Left cardiac atrium (tissue), 4 donors: ENCODE measurements around the gene TMEM128. TPM values are rescaled to one million over a fixed set of nuclear protein-coding genes. Genes with fewer than 3 reads are reported as not detected.
"Not testable (repeated sequence)": the region's sequence is repeated elsewhere in the genome, so short reads cannot be mapped to it uniquely, and the experiment has no call there.

Experiments
- ATAC-seq, 2 donors: fragments of 200-7000 bp; cut with Tn5 transposase; one replicate each; pipeline ENCODE4 v1.9.1; 2020; ENCODE audit warnings: mild to moderate bottlenecking in 2 of 2, moderate library complexity in 2 of 2
- DNase-seq: peaks from one replicate; pipeline ENCODE4 v3.0.0-alpha.2; 2020
- intact Hi-C, 2 donors: fragments of 100-400 bp; cut with DNase I; formaldehyde crosslinking; loops; one replicate each; pipeline versions ENCODE4 v1.14.1 to v1.15.1; 2022 to 2023
- total RNA-seq, 2 donors: library from RNA; stranded (reverse); fragmentation: NEBNext Ultra II Directional; extraction: Animal tissue kit (Norgen Biotek cat#: 25700); gene quantifications; one replicate each; pipeline ENCODE4 v1.2.1, GENCODE V29; 2021
- donor health status: DM: no; HTN: yes; CAD: no.
- donor health status: DM: no; HTN: yes; CAD: no; lungs with severe emphysema.
- donor health status: DM: yes; HTN: yes; CAD: no.
- donor health status: Dilated cardiomyopathy.

TMEM128 gene
- total RNA-seq, 2 donors from 2014 or later, result 13.5 to 14.8 TPM

- intact Hi-C loops, result no loop called here
- ATAC-seq (no peak), DNase-seq (no peak)
Observed at GRCh38 chr4:4206204-4206603, 41.8 kb downstream of the TMEM128 start.

- intact Hi-C loops, result no loop called here
- ATAC-seq (no peak), DNase-seq (no peak)
Observed at GRCh38 chr4:4204401-4204745, 43.6 kb downstream of the TMEM128 start.

DNA sequence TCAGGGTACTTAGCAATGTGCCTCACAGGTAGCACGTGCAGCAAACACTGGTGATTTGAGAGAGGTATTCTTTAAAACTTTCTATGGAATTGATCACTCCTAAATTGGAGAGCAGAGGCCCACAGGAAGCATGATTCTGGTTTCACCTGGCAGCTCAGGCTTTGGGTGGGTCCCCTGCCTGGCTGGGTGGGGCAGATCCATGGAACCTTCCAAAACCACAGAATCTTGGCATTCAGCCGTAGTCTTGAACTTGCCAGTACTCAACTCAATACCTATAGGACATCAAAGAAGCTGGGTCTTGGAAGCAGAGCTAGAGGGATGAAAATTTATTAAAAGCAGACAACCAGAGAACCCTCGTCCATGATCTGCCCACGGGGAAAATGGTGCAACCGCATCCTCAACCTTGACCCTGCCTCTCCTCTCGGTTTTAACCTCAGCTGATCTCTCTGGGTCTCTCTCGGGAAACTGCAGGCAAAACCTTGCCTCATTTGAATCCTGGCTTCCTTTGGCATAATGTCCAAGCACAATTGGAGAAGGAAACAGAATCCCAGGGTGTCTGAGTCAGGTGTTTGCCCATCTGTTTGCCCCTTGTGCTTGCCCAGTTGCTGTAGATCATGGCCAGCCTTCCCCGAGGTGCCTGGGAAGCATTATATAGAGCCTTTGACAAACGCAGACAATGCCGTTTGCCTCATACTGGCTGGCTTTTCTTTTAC is 44.2 kb downstream of the TMEM128 start:
- intact Hi-C loops, result no loop called here
- no peak for DNase-seq
- ATAC-seq, result no peak

DNA sequence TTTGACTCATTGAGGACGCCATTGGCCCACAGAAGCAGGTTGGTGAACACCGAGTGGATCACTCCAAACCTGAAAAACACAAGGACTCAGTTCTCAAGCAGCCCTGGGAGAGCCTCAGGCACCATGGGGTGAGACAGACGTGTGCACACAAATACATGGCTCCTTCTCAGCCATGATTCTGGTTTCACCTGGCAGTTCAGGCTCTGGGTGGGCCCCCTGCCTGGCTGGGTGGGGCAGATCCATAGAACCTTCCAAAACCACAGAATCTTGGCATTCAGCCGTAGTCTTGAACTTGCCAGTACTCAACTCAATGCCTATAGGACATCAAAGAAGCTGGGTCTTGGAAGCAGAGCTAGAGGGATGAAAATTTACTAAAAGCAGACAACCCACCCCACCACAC is 45.5 kb downstream of the TMEM128 start:
- ATAC-seq, result no peak
- intact Hi-C loops, result no loop called here
- no peak for DNase-seq

DNA sequence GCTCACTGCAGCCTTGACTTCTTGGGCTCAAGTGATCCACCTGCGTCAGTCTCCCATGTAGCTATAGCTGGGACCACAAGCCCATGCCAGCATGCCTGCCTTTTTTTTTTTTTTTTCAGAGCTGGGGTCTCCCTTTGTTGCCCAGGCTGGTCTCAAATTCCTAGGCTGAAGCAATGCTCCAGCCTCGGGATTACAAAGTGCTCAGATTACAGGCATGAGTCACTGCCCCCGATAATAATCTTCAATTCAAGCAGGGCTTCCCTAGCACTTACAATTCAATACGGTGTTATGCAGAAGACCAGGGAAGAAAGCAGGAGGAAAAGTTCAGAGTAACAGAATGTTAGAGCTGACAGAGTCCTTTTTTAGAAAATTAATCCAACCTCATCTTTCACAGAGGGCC is 47.4 kb downstream of the TMEM128 start:
- DNase-seq (no peak), ATAC-seq (no peak)
- intact Hi-C loops, result no loop called here

DNA sequence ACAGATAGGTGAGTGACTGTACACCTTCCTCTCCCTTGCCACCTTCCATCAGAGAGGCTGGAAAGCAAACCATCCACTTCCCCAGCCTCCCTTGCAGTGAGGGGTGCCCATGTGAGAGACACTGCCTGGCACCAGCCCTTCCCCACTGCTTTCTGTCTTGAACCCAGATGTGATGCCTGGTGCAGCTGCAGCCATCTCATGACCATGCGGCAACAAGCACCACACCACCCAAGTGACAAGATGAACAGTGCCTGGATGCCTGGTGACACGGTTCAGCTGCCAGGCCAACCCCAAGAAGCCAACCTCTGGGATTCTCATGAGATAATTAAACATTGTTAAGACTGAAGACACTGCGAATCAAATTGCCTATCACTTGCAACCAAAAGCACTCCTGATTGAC is 52.7 kb downstream of the TMEM128 start:
- intact Hi-C loops, result no loop called here
- DNase-seq (no peak), ATAC-seq (no peak)

- DNase-seq, ATAC-seq, intact Hi-C loops: not testable (repeated sequence)
Observed at GRCh38 chr4:4188557-4188956, 59.5 kb downstream of the TMEM128 start.

Other genes with a start within 250 kb of the TMEM128 start
- not detected for gene OTOP1, start 21.3 kb downstream of the TMEM128 start, total RNA-seq
- 10 to 100 TPM in 1 of 2 donors, 1 to 10 TPM in 1; 9.4 to 15.2 TPM for gene LYAR, start 41.9 kb upstream of the TMEM128 start, total RNA-seq
- 1 to 10 TPM; 3.0 to 6.1 TPM for gene ZBTB49, start 42.0 kb upstream of the TMEM128 start, total RNA-seq
- gene NSG1, start 138.9 kb upstream of the TMEM128 start, total RNA-seq, result 10 to 100 TPM; 10.1 to 16.8 TPM